K562 (cell line): ENCODE results near the gene SPAG4. TPM values are rescaled to one million over a fixed set of nuclear protein-coding genes. Genes with fewer than 3 reads are reported as not detected.

Experiments used
- ATAC-seq: fragments of 200-7000 bp; cut with Tn5 transposase; 3 replicates; pipeline ENCODE4 v1.9.1; 2020; ENCODE audit warnings: moderate library complexity
- BruUV-seq: library from RNA; stranded (reverse); fragments of 400-500 nt; replicated peaks from 2 replicates; lab custom pipeline; 2021; lab: Mats Ljungman, UMichigan
- CTCF ChIA-PET: fragments of 300-600 bp; formaldehyde crosslinking; extraction: SDS; loops from one replicate; lab custom pipeline; 2021; ENCODE audit warnings: low intra/inter-chr PET ratio; lab: Yijun Ruan, JAX
- POLR2A ChIA-PET: fragments of 300-600, 350-650 bp; sonication (Branson Sonifier 250); formaldehyde crosslinking; extraction: SDS; loops from one replicate; lab custom pipeline; 2021; ENCODE audit warnings: antibody characterized with exemption, inconsistent platforms; lab: Yijun Ruan, JAX
- DNase-seq, 4 experiments: peaks; one replicate each; pipeline versions ENCODE4 v3.0.0 to v3.0.0-alpha.2; 2011 to 2018; ENCODE audit warnings: low spot score in 3 of 4, mixed read lengths in 3 of 4; ENCODE audit errors: extremely low read depth in 1 of 4
- FAIRE-seq: peaks from 2 replicates; lab custom pipeline; 2011; peaks lifted over from hg19 to GRCh38; lab: Jason Lieb, UNC
- H2AFZ ChIP-seq: 2 replicates; pipeline ENCODE4 v1.6.0; 2011; ENCODE audit warnings: low read depth, low read length, control low read depth, inconsistent platforms
- H3K27ac ChIP-seq: fragments of 200-600 bp; 3 replicates; pipeline ENCODE4 v1.8.0; 2011; ENCODE audit warnings: low read depth, mild to moderate bottlenecking, control low read depth, inconsistent platforms, low read length, moderate library complexity, mixed read lengths; ENCODE audit errors: extremely low read depth
- H3K27me3 ChIP-seq, 2 experiments: fragments of 300-600 bp in 1 of 2; 2 replicates in 1 of 2; 3 replicates in 1 of 2; pipeline versions ENCODE4 v1.6.0 to v1.8.0; 2011; ENCODE audit warnings: inconsistent platforms in 2 of 2, low read length in 2 of 2, mild to moderate bottlenecking in 1 of 2, mixed read lengths in 1 of 2, moderate library complexity in 1 of 2; ENCODE audit not compliant: control insufficient read depth in 2 of 2, insufficient read depth in 2 of 2
- H3K36me3 ChIP-seq: fragments of 300-600 bp; 3 replicates; pipeline ENCODE4 v1.8.0; 2011; ENCODE audit warnings: mild to moderate bottlenecking, low read length, inconsistent platforms; ENCODE audit not compliant: control insufficient read depth, insufficient read depth
- H3K4me1 ChIP-seq, 2 experiments: fragments of 200-600 bp in 1 of 2; replicated peaks in 1 of 2; 2 replicates in 1 of 2; 3 replicates in 1 of 2; pipeline versions ENCODE4 v1.5.1 to v1.8.0; 2011; ENCODE audit warnings: inconsistent platforms in 2 of 2, low read length in 2 of 2, mild to moderate bottlenecking in 1 of 2, mixed read lengths in 1 of 2, moderate library complexity in 1 of 2; ENCODE audit not compliant: control insufficient read depth in 2 of 2, insufficient read depth in 2 of 2
- H3K4me2 ChIP-seq: 2 replicates; pipeline ENCODE4 v1.6.1; 2011; ENCODE audit warnings: low read length, control low read depth, inconsistent platforms, mixed read lengths; ENCODE audit not compliant: insufficient read depth
- H3K4me3 ChIP-seq: fragments of 200-600 bp; sonication (generic), shearing (Covaris generic); 2 replicates; pipeline ENCODE4 v1.5.1; 2016; ENCODE audit warnings: control low read depth, inconsistent platforms
- H3K79me2 ChIP-seq: fragments of 200-600 bp; 3 replicates; pipeline ENCODE4 v1.8.0; 2011; ENCODE audit warnings: low read length, inconsistent platforms; ENCODE audit not compliant: control insufficient read depth, insufficient read depth
- H3K9ac ChIP-seq, 2 experiments: 2 replicates each; pipeline versions ENCODE4 v1.6.0 to v1.6.1; 2011; ENCODE audit warnings: low read depth in 2 of 2, low read length in 2 of 2, control low read depth in 1 of 2, inconsistent platforms in 1 of 2, mild to moderate bottlenecking in 1 of 2, mixed read lengths in 1 of 2; ENCODE audit not compliant: insufficient read depth in 1 of 2
- H3K9me1 ChIP-seq: one replicate; pipeline ENCODE4 v1.6.0; 2011; ENCODE audit warnings: inconsistent platforms, mild to moderate bottlenecking, low read length, moderate library complexity; ENCODE audit not compliant: control insufficient read depth, insufficient read depth
- H3K9me3 ChIP-seq: replicated peaks from 2 replicates; pipeline ENCODE4 v1.5.1; 2011; ENCODE audit warnings: low read depth, low read length, inconsistent platforms; ENCODE audit not compliant: control insufficient read depth, insufficient read depth
- H4K20me1 ChIP-seq: replicated peaks from 2 replicates; pipeline ENCODE4 v1.6.1; 2011; ENCODE audit warnings: low read length, inconsistent platforms, mixed read lengths; ENCODE audit not compliant: control insufficient read depth, insufficient read depth
- ARID1B ChIP-seq: fragments of 450-650 bp; IDR thresholded peaks from 2 replicates; pipeline ENCODE4 v1.6.1; 2016; ENCODE audit warnings: antibody characterized with exemption, mild to moderate bottlenecking, inconsistent platforms
- BRF1 ChIP-seq: IDR thresholded peaks from 3 replicates; pipeline ENCODE4 v1.6.1; 2011; ENCODE audit warnings: borderline replicate concordance, mild to moderate bottlenecking; ENCODE audit not compliant: insufficient read length; ENCODE audit errors: extremely low read depth
- FOXK2 ChIP-seq, 2 experiments: fragments of 450-650 bp; IDR thresholded peaks in 1 of 2; conservative IDR thresholded peaks in 1 of 2; 2 replicates each; pipeline ENCODE4 v1.6.1; 2016; ENCODE audit warnings: low read depth in 2 of 2, mild to moderate bottlenecking in 1 of 2
- GTF2E2 ChIP-seq: fragments of 200-800 bp; sonication (Bioruptor generic); IDR thresholded peaks from 2 replicates; pipeline ENCODE4 v1.6.1; 2016; ENCODE audit warnings: missing genetic modification characterization, missing compliant biosample characterization
- MAFG ChIP-seq: fragments of 450-650 bp; conservative IDR thresholded peaks from 2 replicates; pipeline ENCODE4 v1.6.1; 2016; ENCODE audit warnings: missing genetic modification characterization, missing compliant biosample characterization
- MEIS2 ChIP-seq: fragments of 450-650 bp; IDR thresholded peaks from 2 replicates; pipeline ENCODE4 v1.6.1; 2014; ENCODE audit warnings: mild to moderate bottlenecking; ENCODE audit not compliant: partially characterized antibody
- NCOA1 ChIP-seq: fragments of 450-650 bp; IDR thresholded peaks from 2 replicates; pipeline ENCODE4 v1.6.1; 2016; ENCODE audit warnings: low read depth
- ZFP1 ChIP-seq: fragments of 450-650 bp; formaldehyde crosslinking; IDR thresholded peaks from 2 replicates; pipeline ENCODE4 v1.4.0; 2020; ENCODE audit warnings: mild to moderate bottlenecking, mixed read lengths
- ZZZ3 ChIP-seq: fragments of 450-650 bp; IDR thresholded peaks from 2 replicates; pipeline ENCODE4 v1.6.1; 2016; ENCODE audit warnings: antibody characterized with exemption, mild to moderate bottlenecking, moderate library complexity
- WGBS: fragments of 100-300 bp; shearing (Covaris generic); methylation state at CpG from one replicate; pipeline ENCODE4 v1.1.6; 2016; ENCODE audit warnings: low coverage, mixed read lengths; ENCODE audit not compliant: insufficient coverage; ENCODE audit errors: missing lambda C conversion rate; 5-methylcytosine and 5-hydroxymethylcytosine counted together
- in situ Hi-C: fragments of 300-500 bp; cut with MboI; formaldehyde crosslinking; loops from 4 replicates; pipeline ENCODE4 v1.15.0; 2018; ENCODE audit warnings: inconsistent platforms, mixed read lengths
- intact Hi-C: fragments of 100-400 bp; cut with micrococcal nuclease; formaldehyde crosslinking; loops from 2 replicates; pipeline ENCODE4 v1.14.2; 2022
- polyA plus RNA-seq, 8 experiments: library from polyadenylated mRNA; depleted of rRNA in 4 of 8; stranded (reverse) in 5 of 8; unstranded in 3 of 8; fragments of >200 nt; fragmentation: Nextera tagmentation in 2 of 8; fragmentation: Illumina TruSeq in 1 of 8; extraction: Ambion mirVana in 2 of 8; extraction: Trizol in 1 of 8; gene quantifications; 2 replicates each; pipeline versions ENCODE4 v1.2.1 to v1.2.3, GENCODE V29; 2011 to 2014; ENCODE audit warnings: inconsistent platforms in 1 of 8, missing spikeins in 1 of 8
- total RNA-seq, 7 experiments: library from RNA; depleted of rRNA in 6 of 7; stranded (reverse); fragments of >200 nt in 6 of 7; fragmentation: Illumina TruSeq in 2 of 7; extraction: Trizol in 2 of 7; gene quantifications; 2 replicates each; pipeline versions ENCODE4 v1.2.1 to v1.2.3, GENCODE V29; 2011 to 2021; ENCODE audit warnings: low replicate concordance in 1 of 7

The SPAG4 gene
- total and polyA plus RNA-seq, 9 of the 15 experiments (the other 6 are each of a cell fraction or from before 2014, with no cell fraction given): 1.6 to 11.4 (median 4.6) TPM

- Histone ChIP-seq H3K36me3 (no peaks in the 10 kb centered on the region), H3K4me1 (peaks cover 0 to 2% of the 10 kb centered on the region in 2 experiments; a peak in 1 of 5 replicates), H3K4me3 (no peak overlapping the region), H3K9me3 (no peaks in the 10 kb centered on the region), H3K27ac (no peak overlapping the region), H3K79me2 (peaks cover 52% of the 10 kb centered on the region; the same call in 2 of the 3 replicates), H3K27me3 (no peaks in the 10 kb centered on the region), H3K9ac (no peak overlapping the region), H3K9me1 (no peaks in the 10 kb centered on the region), H3K4me2 (no peak overlapping the region), H4K20me1 (peaks cover 4% of the 10 kb centered on the region), H2AFZ (no peak overlapping the region)
- TF ChIP-seq NCOA1 (no peak), MAFG (tag) (no peak), BRF1 (no peak), GTF2E2 (tag) (no peak), FOXK2 (conservative IDR thresholded peaks at IDR 0.05 in 1 of 2, IDR thresholded peaks at IDR 0.05 in 1 of 2; ENCODE audit: low read depth in 2 of 2) (no peak), ARID1B (peak; percentile 31; the same call in 1 of the 2 replicates), ZFP1 (CRISPR knock-in tag) (no peak), ZZZ3 (no peak), MEIS2 (peak; percentile 49)
- ChIA-PET POLR2A (interaction anchor here (0.6 to 2.7 kb wide), 4 partner anchors 9 to 110 kb away, joined by 3 to 11 read pairs (median 7); no protein-coding TSS in a partner anchor), CTCF (no interaction called here)
- ATAC-seq (peak; percentile 54), FAIRE-seq (no peak), DNase-seq (peak in 1 of 4 experiments; percentile 35)
- intact Hi-C loops (no loop called here), in situ Hi-C loops (no loop called here)
- no TSS peak for BruUV-seq
- WGBS: 19% methylated on average over 3 of the region's 3 CpGs
Observed at GRCh38 chr20:35640724-35641123, 25.1 kb downstream of the SPAG4 start.
